ENCODE measurements around the gene ABHD16A. TPM values are rescaled to one million over a fixed set of nuclear protein-coding genes. Genes with fewer than 3 reads are reported as not detected.

ABHD16A gene
- total and polyA plus RNA-seq, 2 of the 13 experiments (the other 11 are each of a cell fraction or from before 2014, with no cell fraction given) = 43.5 to 45.4 TPM

DNA sequence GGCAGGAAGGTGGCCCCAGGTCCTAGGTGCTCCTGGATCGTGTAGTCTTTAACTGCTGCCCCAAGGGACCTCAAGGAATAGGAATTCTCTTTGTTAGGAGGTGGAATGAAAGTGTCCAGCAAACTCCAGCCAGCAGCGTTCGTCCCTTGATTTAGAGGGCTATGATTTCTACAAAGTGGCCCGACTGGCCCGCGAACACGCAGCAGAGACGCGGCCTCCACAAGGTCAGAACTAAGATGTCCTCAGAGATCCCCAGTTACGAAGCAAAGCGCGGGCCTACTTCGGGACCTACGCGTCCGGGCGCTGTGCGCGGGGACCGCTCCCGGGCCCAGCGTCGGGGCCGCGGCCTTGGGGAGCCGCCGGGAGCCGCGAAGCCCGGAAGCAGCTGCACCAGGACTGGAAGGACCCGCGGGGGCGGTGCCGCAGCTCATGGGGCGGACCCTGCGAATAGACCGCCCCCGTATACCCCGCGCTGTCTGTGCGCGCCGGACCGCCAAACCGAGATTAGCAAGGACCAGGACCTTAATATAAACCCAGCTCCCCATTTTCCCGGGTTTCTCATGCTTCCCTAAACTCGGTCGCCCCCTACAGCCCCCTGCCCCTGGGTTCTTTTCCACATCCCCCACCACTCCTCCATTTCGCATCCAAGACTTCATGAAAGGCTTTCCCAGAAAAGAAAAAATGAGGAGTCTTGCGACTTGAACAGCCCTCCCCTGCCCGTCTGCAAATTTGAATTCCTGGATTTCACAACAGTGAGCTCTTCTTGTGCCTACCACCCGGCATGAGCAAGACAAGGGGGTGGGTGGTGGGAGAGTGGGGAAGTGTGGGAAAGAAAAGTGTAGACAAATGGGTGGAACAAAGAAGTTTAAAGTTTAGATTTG, 42.5 kb downstream of the ABHD16A start, which contains the start of gene C6orf47 (continued):
- peak; percentile 91 for TF ChIP-seq ZNF414 (CRISPR knock-in tag; IDR thresholded peaks at IDR 0.05)
- TF ChIP-seq, protein P1, sequence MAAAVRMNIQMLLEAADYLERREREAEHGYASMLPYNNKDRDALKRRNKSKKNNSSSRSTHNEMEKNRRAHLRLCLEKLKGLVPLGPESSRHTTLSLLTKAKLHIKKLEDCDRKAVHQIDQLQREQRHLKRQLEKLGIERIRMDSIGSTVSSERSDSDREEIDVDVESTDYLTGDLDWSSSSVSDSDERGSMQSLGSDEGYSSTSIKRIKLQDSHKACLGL (CRISPR knock-in tag; IDR thresholded peaks at IDR 0.05) = no peak; the same call in 1 of the 2 replicates
- 0 out of 2 replicates have a peak, but pooled peaks have one; percentile 8 for TF ChIP-seq ZNF552 (CRISPR knock-in tag; IDR thresholded peaks at IDR 0.05; ENCODE audit: borderline replicate concordance)
- peak; percentile 47 for TF ChIP-seq SP5 (CRISPR knock-in tag; IDR thresholded peaks at IDR 0.05; ENCODE audit: borderline replicate concordance, low read depth)
- TF ChIP-seq ZFP36L1 (CRISPR knock-in tag; IDR thresholded peaks at IDR 0.05) = peak; percentile 82; the same call in 1 of the 2 replicates
- no peak; the same call in 1 of the 2 replicates for TF ChIP-seq HMG20B (CRISPR knock-in tag; conservative IDR thresholded peaks at IDR 0.05)
- peak; percentile 86; the same call in 1 of the 2 replicates for TF ChIP-seq SRY (CRISPR knock-in tag; IDR thresholded peaks at IDR 0.05)
- peak; percentile 77 for TF ChIP-seq HOXD1 (CRISPR knock-in tag; IDR thresholded peaks at IDR 0.05)
- TF ChIP-seq PCBP2 (optimal IDR thresholded peaks at IDR 0.05; ENCODE audit: low read depth, low read length, poor library complexity, severe bottlenecking) = peak; percentile 79
- 0 out of 2 replicates have a peak, but pooled peaks have one; percentile 60 for TF ChIP-seq XBP1 (CRISPR knock-in tag; IDR thresholded peaks at IDR 0.05)
- TF ChIP-seq ZNF468 (CRISPR knock-in tag; IDR thresholded peaks at IDR 0.05) = no peak
- TF ChIP-seq CBFB (CRISPR knock-in tag; IDR thresholded peaks at IDR 0.05) = peak; percentile 68; the same call in 1 of the 2 replicates
- TF ChIP-seq ZSCAN29 (CRISPR knock-in tag; conservative IDR thresholded peaks at IDR 0.05) = 0 out of 2 replicates have a peak, but pooled peaks have one; percentile 5
- no peak for TF ChIP-seq SKIL (CRISPR knock-in tag; IDR thresholded peaks at IDR 0.05; ENCODE audit: borderline replicate concordance)
- no peak for TF ChIP-seq ZNF577 (CRISPR knock-in tag; IDR thresholded peaks at IDR 0.05; ENCODE audit: borderline replicate concordance, low read depth)
- no peak for TF ChIP-seq TCF7 (IDR thresholded peaks at IDR 0.05; ENCODE audit: low read depth)
- TF ChIP-seq MXI1 (IDR thresholded peaks at IDR 0.05; ENCODE audit: borderline replicate concordance, low read depth, low read length) = peak; percentile 82; the same call in 1 of the 3 replicates
- TF ChIP-seq ZMYM4 (CRISPR knock-in tag; IDR thresholded peaks at IDR 0.05) = no peak
- TF ChIP-seq ZIK1 (CRISPR knock-in tag; IDR thresholded peaks at IDR 0.05; ENCODE audit: borderline replicate concordance, low read depth) = peak; percentile 57; the same call in 1 of the 2 replicates
- no peak for TF ChIP-seq ZFAT (CRISPR knock-in tag; conservative IDR thresholded peaks at IDR 0.05)
- TF ChIP-seq, protein P2, sequence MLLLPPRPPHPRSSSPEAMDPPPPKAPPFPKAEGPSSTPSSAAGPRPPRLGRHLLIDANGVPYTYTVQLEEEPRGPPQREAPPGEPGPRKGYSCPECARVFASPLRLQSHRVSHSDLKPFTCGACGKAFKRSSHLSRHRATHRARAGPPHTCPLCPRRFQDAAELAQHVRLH (CRISPR knock-in tag; IDR thresholded peaks at IDR 0.05; ENCODE audit: borderline replicate concordance, low read depth) = no peak; the same call in 1 of the 2 replicates
- no peak for TF ChIP-seq MYNN (CRISPR knock-in tag; IDR thresholded peaks at IDR 0.05; ENCODE audit: low read depth)
- peak; percentile 86; the same call in 1 of the 2 replicates for TF ChIP-seq ZNF567 (CRISPR knock-in tag; IDR thresholded peaks at IDR 0.05; ENCODE audit: borderline replicate concordance)
- TF ChIP-seq ATF6 (CRISPR knock-in tag; conservative IDR thresholded peaks at IDR 0.05) = no peak
